HG03139 (cell line): ENCODE data around the gene ARX.

ENCODE experiments used
- ATAC-seq: cut with Tn5 transposase; IDR thresholded peaks from one replicate; pipeline ENCODE4 v1.9.1; 2021; ENCODE audit not compliant: unreplicated experiment

ARX gene

GRCh38 chrX:25016938-25017598 lies 1.3 kb upstream of the ARX start:
- ATAC-seq = no peak

DNA sequence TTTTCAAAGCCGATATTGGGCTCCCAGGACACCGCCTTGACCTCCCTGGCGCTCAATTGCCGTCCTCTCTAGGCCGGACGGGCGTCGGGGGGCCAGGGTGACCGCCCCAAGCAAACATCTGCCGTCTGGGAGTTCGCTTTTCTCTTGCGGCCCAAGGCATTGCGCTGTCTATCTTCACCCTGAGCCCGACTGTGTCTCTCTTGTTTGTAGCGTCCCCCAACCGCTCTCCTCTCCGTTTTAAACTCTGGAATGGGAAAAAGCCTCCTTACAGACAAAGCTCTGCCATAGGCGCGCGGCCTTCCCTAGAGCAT lies 551 bp upstream of the ARX start:
- no peak for ATAC-seq

- ATAC-seq = no peak
These were observed 1.4 kb downstream of the ARX start for GRCh38 chrX:25014366-25014838.

DNA sequence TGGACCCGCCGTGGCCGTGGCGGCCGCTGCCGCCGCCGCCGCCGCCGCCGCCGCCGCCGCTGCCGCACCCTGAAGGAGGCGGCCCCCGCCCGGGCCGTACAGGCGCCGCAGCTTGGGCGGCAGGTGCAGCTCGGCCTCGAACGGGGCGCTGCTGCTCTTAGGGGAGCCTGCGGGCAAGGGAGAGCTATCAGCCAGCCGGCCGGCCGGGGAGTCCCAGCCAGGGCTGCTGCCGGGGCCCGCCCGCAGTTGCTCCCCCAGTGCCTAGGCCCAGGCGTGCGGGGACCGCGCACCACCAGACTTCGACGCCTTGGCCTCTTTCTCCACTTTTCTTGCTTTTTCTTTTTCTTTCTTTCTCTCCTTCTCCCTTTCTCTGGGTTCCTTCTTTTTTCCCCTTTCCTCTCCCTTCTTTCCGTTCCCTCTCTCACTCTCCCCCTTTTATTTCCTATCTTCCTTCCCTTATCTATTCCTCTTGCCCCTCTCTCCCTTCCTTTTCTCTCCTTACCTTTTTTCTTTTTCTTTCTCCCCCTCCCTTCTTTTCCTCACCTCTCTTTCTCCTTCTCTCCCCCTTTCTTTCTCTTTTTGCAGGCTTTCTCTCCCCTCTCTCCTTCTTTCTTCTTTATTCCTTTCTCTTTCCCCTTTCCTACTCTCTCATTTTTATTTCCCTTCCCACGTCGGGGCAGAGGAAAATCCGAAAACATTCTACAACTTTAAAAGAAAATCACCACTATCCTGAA lies 2.0 kb downstream of the ARX start:
- no peak for ATAC-seq

DNA sequence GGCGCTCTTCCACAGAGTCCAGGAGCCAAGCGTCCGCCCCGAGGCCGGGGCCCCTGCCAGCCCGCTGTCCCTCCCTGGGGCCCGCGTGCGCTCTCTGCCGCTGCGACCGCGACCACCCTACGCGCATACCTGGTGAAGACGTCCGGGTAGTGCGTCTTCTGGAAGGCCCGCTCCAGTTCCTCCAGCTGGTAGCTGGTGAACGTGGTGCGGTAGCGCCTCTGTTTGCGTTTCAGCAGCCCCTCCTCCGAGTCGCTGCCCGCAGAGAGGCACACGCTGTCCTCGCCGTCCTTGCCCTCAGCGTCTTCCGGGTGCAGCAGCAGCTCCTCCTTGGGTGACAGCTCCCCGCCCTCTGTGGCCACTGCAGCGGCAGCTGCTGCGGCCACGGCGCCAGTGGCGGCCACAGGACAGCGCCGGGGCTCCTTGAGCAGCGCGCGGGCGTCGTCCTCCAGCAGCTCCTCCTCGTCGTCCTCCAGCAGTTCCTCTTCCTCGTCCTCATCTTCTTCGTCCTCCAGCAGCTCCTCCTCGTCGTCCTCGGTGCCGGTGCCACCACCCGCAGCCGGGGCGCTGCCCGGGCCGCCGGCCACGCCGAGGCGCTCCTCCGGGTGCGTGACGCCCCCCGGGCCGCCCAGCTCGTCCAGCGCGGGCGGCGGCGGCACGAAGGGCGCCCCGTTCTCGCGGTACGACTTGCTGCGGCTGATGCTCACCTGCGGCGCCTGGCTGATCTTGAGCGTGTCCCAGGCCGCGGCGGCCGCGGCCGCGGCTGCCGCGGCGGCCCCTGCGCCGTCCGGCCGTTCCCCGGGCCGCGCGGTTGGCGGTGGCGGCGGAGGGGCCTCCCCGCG lies 2.8 kb downstream of the ARX start:
- no peak for ATAC-seq

DNA sequence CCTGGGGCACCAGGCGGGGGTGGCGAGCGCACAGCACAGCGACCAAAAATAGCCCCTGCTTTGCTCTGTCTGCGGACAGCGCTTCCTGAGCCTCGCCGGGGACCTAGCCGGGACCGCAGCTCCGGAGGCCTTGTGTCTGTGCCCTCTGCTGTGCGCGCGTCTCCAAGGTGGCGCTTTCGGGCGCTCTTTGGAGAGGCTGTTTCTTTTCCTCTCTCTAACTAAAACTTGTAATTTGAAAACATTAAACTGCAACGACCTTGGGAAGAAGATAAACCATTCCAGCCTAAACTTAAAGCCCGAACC lies 3.4 kb downstream of the ARX start:
- ATAC-seq = no peak

- no peak for ATAC-seq
These were observed 4.0 kb downstream of the ARX start for GRCh38 chrX:25011589-25012432.

DNA sequence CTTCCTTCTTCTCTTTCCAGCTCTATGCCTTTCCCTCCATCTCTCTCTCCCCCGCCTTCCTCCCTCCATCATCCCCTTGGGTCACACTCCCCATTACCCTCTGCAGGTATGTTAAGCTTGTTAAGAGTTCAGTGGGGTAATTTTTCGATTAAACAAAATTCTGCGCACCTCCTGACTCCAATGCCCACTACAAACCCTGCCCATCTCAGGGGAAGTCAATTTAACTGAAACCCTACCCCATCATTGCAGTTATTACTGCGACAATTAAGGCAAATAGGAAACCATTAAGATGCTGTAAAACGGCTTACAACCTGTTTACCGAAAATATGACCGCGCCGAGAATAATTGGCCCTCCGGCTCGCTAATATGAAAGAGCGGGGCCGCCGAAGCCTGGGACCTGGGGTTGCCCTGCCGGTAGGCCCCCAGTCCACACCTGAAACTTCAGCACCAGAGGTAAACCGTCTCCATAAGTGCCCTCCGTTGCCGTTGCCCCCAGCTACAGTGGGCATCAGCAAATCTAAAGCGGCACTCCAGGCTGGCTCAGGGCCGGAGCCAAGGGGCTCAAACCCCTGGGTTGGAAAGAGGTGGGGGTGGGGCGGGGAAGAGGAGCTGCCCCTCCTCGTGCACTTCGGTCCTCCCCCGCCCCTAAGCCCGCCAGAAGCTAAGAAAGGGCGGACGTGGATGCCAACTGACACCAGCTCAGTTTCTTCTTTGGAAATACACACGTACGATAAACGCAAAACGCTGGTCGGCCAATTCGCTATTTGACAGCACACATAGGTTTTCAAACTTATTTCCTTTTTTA lies 4.8 kb downstream of the ARX start:
- ATAC-seq = no peak

DNA sequence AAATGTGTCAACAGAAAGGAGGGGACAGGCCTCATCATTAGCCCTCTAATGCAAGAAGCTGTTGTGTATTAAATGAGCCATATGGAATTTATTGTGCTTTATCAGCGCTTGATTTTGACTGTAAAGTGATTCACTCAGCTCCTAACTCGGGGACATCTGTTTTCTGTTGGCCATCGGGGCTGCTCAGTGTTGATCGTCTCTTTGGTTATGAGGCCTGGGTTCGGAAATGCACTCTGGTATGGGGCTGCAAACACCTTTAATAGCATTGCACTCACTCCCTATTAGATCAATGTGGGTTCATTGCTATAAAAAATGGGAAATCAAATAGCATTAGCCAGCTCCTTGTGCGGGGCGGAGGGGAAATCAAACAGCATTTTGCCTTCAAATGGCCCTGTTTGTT lies 6.4 kb downstream of the ARX start:
- ATAC-seq = no peak

DNA sequence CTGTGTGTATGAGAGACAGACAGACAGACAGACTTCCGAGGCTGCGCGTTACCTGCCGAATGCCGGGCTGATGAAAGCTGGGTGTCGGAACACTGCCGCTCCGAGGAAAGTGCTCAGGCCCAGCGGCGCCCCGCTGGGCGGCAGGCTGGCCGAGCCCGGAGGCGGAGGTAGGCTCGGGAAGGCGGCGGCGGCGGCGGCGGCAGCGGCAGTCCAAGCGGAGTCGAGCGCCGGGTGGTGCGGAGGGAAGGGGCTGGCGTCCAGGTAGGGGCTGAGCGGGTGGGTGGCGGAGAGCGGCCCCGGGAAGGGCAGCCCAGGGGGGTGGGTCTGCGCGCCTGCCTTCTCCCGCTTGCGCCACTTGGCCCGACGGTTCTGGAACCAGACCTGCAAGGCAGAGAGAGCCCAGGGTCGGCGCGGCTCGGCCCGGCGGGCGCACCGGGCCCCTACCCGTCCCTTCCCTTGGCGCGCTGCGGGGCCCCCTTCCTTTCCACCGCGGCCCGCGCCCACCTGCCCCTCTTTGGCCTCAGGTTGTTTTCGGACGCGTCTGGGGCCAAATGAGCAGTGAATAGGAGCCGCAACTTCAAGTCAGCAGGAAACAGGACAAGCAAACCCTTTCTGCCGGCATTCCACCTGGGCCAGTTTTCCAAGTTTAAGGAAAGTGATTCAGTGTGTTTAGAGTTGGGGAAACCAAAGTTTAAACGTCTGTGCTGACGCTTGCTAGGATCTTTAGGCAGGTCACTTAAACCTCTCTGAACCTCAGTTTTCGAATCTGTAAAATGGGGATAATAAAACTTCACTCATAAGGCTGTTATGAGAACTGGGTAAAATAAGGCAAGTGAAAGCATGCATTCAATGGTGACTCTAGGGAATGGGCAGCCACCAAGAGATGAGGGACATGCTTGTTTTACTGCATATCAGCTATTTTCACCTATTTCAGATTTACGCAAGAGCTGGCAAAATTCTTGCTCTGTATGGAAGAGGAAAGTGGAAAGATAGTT lies 8.4 kb downstream of the ARX start:
- no peak for ATAC-seq

GRCh38 chrX:25006586-25007058 lies 9.1 kb downstream of the ARX start:
- ATAC-seq = no peak

DNA sequence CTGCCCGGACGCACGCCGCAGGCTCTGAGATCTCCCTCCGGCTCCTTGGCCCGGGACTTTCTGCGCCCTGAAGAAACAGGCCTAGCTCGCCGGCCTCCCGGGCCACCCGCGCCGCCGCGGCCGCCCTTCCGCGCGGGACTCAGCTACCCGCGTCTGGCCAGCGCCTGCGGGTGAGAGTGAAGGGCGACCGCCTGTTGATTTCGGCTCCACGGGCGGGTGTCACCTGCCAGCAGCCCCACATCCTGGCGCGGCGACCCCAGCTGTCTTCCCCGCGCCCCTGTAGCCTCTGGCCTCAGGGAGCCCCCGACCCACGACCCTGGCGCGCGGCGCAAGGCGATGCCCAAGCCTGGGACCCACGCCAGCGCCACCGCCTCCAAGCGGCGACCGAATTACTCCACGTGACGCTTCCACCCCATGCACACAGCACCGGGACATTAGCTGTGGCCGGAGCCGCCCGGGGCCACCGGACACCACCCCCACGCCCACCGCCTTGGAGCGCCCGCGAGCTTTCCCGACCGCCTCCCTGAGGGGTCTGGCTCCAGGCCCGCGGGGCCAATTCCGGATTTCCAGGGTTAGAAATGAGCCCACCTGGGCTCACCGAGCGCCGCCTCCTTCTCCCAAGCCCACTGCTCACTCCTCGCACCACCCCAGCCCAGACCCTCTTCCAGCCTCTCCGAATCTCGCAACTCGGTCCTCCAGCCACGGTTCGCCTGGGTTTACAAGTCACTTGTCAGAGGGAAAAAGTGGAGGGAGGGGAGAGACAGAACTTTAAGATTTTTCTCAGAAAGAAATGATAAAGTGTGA lies 10.2 kb downstream of the ARX start:
- ATAC-seq = no peak

DNA sequence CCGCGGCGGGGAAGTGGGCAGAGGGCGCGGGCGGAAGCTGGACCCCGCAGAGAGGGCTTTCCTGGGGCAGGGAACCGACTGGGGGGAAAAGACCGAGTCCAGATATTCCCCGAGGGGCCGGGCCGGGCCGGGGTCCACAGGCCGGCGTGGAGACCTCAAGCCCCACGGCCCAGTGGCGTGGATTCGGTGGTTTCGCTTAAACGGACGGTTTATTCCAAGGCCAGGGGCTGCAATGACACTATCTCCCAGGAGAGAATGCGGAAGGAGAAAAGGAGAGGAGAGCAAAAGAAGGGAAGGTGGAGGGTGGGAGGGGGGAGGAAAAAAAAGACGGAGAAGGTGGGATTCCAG lies 10.8 kb downstream of the ARX start:
- ATAC-seq = no peak

DNA sequence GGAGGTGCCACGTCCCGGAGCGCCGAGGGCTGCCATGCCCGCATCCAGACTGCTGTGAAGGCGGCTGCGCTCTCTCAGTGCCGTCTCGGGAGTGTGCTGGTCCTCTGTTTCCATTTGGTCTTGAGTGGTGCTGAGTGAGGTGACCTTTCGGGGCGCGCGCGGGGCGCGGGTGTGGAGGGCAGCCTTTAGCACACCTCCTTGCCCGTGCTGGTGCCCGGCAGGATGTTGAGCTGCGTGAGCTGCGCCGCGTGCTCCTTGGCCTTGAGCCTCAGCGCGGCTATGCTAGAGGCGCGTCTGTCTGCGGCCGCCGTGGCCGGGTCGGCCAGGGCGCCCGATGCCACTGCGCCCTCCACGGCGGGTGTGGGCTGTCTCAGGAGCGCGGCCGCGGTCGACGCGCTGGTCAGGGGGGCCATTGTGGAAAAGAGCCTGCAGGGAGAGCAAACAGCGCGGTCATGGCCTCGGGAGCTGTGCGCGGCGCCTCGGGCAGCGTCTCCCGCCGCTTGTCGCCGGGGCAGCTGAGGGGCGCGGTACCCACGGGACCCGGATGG lies 11.2 kb downstream of the ARX start:
- ATAC-seq = no peak

GRCh38 chrX:25004040-25004439 lies 11.7 kb downstream of the ARX start:
- ATAC-seq = no peak

GRCh38 chrX:25003066-25003849 lies 12.5 kb downstream of the ARX start:
- no peak for ATAC-seq

DNA sequence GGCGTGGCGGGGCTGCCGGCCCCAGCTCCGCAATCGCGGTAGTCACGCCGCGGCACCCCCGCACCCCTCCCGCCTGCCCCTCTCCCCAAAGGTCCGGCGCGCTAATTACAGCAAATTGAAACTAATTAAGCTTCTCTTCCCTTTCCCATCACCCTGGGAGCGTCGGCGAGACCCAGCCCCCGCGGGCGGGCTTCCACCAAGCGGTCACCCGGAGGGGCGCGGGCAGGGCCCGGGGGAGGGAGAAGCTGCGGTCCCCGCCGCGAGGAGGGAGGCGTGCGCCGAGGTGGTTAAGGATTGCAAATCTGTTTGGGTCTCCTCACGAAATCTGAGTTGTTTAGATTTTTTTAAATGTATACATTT lies 13.1 kb downstream of the ARX start:
- ATAC-seq = no peak
